GM19099 (cell line): Measurements from ENCODE around the gene FGF1.

ENCODE experiments used
- POLR2A ChIP-seq: IDR thresholded peaks from 3 replicates; pipeline ENCODE4 v1.6.1; 2011; ENCODE audit warnings: low read depth; ENCODE audit not compliant: insufficient read length; ENCODE audit errors: extremely low read depth

Gene FGF1

GRCh38 chr5:142626099-142626498 is 59.8 kb downstream of the FGF1 start:
- no peak for TF ChIP-seq POLR2A

- no peak for TF ChIP-seq POLR2A
These were observed 64.7 kb downstream of the FGF1 start for GRCh38 chr5:142621227-142621626.

DNA sequence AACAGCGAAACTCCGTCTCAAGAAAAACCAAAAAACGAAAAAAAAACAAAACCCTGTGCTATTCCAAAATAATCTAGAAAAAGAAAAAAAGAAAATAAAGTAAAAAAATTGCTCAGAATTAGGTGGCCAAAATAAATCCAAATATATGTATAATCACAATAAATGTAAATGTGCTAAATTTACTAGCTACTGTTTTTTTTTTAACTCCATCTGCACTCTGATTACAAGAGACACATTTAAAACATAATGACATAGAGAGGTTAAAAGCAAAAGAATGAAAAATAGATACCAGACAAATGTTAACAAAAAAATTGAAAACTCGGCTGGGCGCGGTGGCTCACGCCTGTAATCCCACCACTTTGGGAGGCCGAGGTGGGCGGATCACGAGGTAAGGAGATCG is 66.1 kb downstream of the FGF1 start:
- no peak for TF ChIP-seq POLR2A

GRCh38 chr5:142618130-142618523 is 67.8 kb downstream of the FGF1 start:
- TF ChIP-seq POLR2A = no peak

DNA sequence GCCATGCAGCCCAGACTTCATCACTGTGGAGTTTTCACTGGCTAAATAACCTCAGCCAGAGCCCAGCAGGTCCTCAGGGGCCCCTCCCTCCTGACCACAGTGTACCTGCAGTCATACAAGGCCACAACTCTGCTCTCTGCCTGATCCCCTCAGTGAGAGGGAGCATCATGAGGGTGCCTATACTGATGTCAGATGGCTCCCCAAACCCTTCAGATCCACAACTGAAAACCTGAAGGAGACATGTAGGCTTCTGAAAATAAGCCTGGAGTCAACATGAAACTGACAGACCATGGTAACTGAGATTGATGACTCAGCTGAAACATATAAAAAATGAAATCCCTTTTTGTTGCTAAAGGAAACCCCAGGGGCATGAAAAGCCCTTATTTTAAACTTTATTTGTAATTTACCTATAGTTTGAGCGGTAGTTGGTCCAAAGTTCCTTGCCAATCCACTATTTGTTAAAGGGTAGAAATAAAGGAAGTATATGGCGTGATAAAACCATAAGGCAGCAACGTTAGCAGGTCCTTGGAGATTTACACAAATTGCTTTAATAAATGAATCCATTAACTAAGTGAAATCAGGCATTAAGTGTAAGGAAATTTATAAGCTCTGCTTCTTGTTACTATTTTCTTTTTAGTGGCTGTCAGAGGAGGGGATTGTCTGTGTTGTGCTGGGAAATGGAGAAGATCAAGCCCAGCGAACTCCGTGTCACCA is 68.3 kb downstream of the FGF1 start:
- no peak for TF ChIP-seq POLR2A

DNA sequence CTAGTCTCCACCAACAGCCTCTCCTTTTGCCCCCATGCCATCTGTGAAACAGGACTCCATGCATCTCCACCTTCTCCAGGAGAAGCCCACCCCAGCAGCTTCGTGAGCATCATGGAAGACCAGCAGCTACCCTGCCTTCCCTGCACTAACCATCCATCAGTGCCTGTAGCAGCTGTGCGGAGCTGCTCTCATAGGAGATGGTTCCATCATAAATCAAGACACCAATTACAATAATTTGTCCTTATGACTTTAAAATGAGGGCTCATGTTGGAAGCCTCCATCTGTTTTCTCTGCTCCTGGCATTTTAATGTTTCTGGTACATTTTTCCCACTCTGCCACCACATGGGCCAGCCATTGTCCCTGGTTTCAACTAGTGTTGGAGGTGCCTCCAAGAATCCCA is 69.9 kb downstream of the FGF1 start:
- no peak for TF ChIP-seq POLR2A

GRCh38 chr5:142614054-142614453 is 71.8 kb downstream of the FGF1 start:
- TF ChIP-seq POLR2A = no peak

- TF ChIP-seq POLR2A = no peak
These were observed 72.6 kb downstream of the FGF1 start for GRCh38 chr5:142613271-142613671.

GRCh38 chr5:142612494-142613270 is 73.2 kb downstream of the FGF1 start:
- TF ChIP-seq POLR2A = no peak

- no peak for TF ChIP-seq POLR2A
These were observed 74.7 kb downstream of the FGF1 start for GRCh38 chr5:142611154-142611553.

GRCh38 chr5:142610176-142611001 is 75.5 kb downstream of the FGF1 start:
- no peak for TF ChIP-seq POLR2A

GRCh38 chr5:142609142-142609541 is 76.7 kb downstream of the FGF1 start:
- TF ChIP-seq POLR2A = no peak

GRCh38 chr5:142608081-142608480 is 77.8 kb downstream of the FGF1 start:
- no peak for TF ChIP-seq POLR2A

DNA sequence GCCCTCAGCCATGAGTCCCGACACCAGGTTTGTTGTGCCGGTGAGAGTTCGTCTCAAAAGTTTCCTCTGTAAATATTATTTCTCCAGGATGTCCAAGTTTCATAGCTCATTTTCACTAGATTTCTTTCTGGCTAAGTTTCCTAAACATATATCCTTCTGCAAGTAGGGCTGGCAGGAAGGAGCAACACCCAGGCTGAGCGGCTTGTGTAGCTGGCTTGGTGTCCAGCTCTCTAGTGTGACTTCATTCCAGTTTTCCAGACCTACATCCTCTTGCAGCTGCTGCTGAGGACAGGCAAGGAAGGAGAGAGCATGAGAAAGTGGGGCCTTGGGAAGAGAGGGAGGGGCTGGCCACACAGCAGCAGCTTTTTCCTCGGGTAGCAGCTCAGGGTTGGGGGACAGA is 80.3 kb downstream of the FGF1 start:
- TF ChIP-seq POLR2A = no peak

DNA sequence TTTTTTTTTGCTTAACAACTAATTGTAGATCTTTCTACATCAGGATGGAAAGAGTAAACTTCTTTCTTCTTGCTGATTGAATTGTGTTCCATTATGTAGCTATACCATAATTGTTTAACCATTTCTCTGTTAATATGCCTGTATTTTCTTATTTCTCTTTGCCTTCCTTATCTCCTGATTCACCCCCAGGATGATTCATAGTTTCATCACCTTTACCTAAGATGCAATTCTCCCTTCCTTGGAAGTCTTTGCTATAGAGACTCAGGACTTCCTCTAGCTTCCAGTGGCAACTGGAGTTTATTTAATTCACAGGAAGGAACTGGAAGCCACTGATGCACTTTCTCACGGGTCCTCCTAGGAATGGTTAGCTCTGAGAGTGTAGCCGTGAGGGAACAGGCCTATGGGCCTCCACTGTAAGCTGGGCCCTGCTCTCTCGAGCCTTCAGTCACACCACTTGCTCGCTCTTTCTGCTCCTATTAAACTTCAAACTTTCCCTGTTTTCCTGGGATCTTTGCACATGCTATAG is 83.1 kb downstream of the FGF1 start:
- TF ChIP-seq POLR2A = no peak
